Astrocyte (in vitro differentiated cells and primary cell): ENCODE measurements around the gene C22orf39. TPM values are rescaled to one million over a fixed set of nuclear protein-coding genes. Genes with fewer than 3 reads are reported as not detected.

Experiments
- DNase-seq: peaks from one replicate; pipeline ENCODE4 v3.0.0-alpha.2; 2010; ENCODE audit warnings: low read depth
- FAIRE-seq: peaks from 2 replicates; lab custom pipeline; 2011; peaks lifted over from hg19 to GRCh38; lab: Jason Lieb, UNC
- H2AFZ ChIP-seq: 2 replicates; pipeline ENCODE4 v1.6.0; 2012; ENCODE audit warnings: low read depth, low read length, inconsistent platforms
- H3K27ac ChIP-seq: 2 replicates; pipeline ENCODE4 v1.5.1; 2011; ENCODE audit warnings: low read depth, low read length, inconsistent platforms
- H3K27me3 ChIP-seq: 2 replicates; pipeline ENCODE4 v1.6.0; 2011; ENCODE audit warnings: low read length, inconsistent platforms; ENCODE audit not compliant: insufficient read depth
- H3K36me3 ChIP-seq: 2 replicates; pipeline ENCODE4 v1.5.1; 2011; ENCODE audit warnings: low read length, inconsistent platforms; ENCODE audit not compliant: insufficient read depth
- H3K4me1 ChIP-seq: 2 replicates; pipeline ENCODE4 v1.5.1; 2011; ENCODE audit warnings: low read length, inconsistent platforms; ENCODE audit not compliant: insufficient read depth
- H3K4me2 ChIP-seq: 2 replicates; pipeline ENCODE4 v1.6.0; 2012; ENCODE audit warnings: low read length, inconsistent platforms
- H3K4me3 ChIP-seq: 2 replicates; pipeline ENCODE4 v1.5.1; 2011; ENCODE audit warnings: low read depth, mild to moderate bottlenecking, low read length, inconsistent platforms; ENCODE audit not compliant: insufficient read depth
- H3K79me2 ChIP-seq: 2 replicates; pipeline ENCODE4 v1.6.0; 2012; ENCODE audit warnings: mild to moderate bottlenecking, low read length, inconsistent platforms; ENCODE audit not compliant: insufficient read depth
- H3K9ac ChIP-seq: 2 replicates; pipeline ENCODE4 v1.6.0; 2012; ENCODE audit warnings: mild to moderate bottlenecking, low read length, inconsistent platforms
- H3K9me3 ChIP-seq: 2 replicates; pipeline ENCODE4 v1.5.1; 2012; ENCODE audit warnings: low read depth, mild to moderate bottlenecking, low read length, inconsistent platforms; ENCODE audit not compliant: insufficient read depth
- H4K20me1 ChIP-seq: 2 replicates; pipeline ENCODE4 v1.6.0; 2012; ENCODE audit warnings: low read length, inconsistent platforms; ENCODE audit not compliant: insufficient read depth
- H3K27ac Mint-ChIP-seq: one replicate; pipeline ENCODE4 v1.8.0; 2021; ENCODE audit warnings: mild to moderate bottlenecking, mixed read lengths; ENCODE audit not compliant: unreplicated experiment
- H3K27me3 Mint-ChIP-seq: one replicate; pipeline ENCODE4 v1.8.0; 2021; ENCODE audit warnings: low read depth, mixed read lengths; ENCODE audit not compliant: unreplicated experiment
- H3K36me3 Mint-ChIP-seq: one replicate; pipeline ENCODE4 v1.8.0; 2021; ENCODE audit warnings: low read depth, mixed read lengths; ENCODE audit not compliant: unreplicated experiment
- H3K4me1 Mint-ChIP-seq: one replicate; pipeline ENCODE4 v1.8.0; 2021; ENCODE audit warnings: low read depth, mixed read lengths; ENCODE audit not compliant: unreplicated experiment
- H3K4me3 Mint-ChIP-seq: one replicate; pipeline ENCODE4 v1.8.0; 2021; ENCODE audit warnings: mild to moderate bottlenecking, moderate library complexity, mixed read lengths; ENCODE audit not compliant: unreplicated experiment
- H3K9me3 Mint-ChIP-seq: one replicate; pipeline ENCODE4 v1.8.0; 2021; ENCODE audit warnings: mild to moderate bottlenecking, mixed read lengths; ENCODE audit not compliant: unreplicated experiment
- CTCF ChIP-seq: IDR thresholded peaks from 2 replicates; pipeline ENCODE4 v1.5.1; 2011; ENCODE audit warnings: low read depth, mild to moderate bottlenecking, inconsistent platforms, low read length, moderate library complexity; ENCODE audit not compliant: insufficient read depth
- EZH2 ChIP-seq: IDR thresholded peaks from 2 replicates; pipeline ENCODE4 v1.6.1; 2012; ENCODE audit warnings: mild to moderate bottlenecking, low read length, inconsistent platforms; ENCODE audit not compliant: insufficient read depth
- total RNA-seq: library from RNA; stranded (reverse); gene quantifications from 2 replicates; pipeline ENCODE4 v1.2.1, GENCODE V29; 2021

The C22orf39 gene
- total RNA-seq, 1 donor from 2014 or later: 14.5 TPM

- Mint-ChIP-seq H3K36me3 (peaks cover 21% of the 10 kb centered on the region), H3K27ac (no peak overlapping the region), H3K9me3 (peaks cover 2% of the 10 kb centered on the region), H3K27me3 (no peaks in the 10 kb centered on the region), H3K4me1 (no peaks in the 10 kb centered on the region), H3K4me3 (no peak overlapping the region)
- FAIRE-seq (no peak), DNase-seq (no peak)
- TF ChIP-seq EZH2 (no peak), CTCF (no peak)
- H3K4me3 ChIP-seq: no peak overlapping the region
- no peaks in the 10 kb centered on the region for H3K79me2 ChIP-seq
- H3K9ac ChIP-seq: no peak overlapping the region
- no peak overlapping the region for H3K27ac ChIP-seq
- peaks cover 17% of the 10 kb centered on the region for H4K20me1 ChIP-seq
- H3K9me3 ChIP-seq: no peaks in the 10 kb centered on the region
- H3K27me3 ChIP-seq: no peaks in the 10 kb centered on the region
- no peaks in the 10 kb centered on the region for H3K4me1 ChIP-seq
- no peak overlapping the region for H3K4me2 ChIP-seq
- no peak overlapping the region for H2AFZ ChIP-seq
- peaks cover 25% of the 10 kb centered on the region for H3K36me3 ChIP-seq
Measured at GRCh38 chr22:19397734-19398104, 49.8 kb downstream of the C22orf39 start.

GRCh38 chr22:19396934-19397733 lies 50.4 kb downstream of the C22orf39 start:
- Mint-ChIP-seq H3K27ac (no peak overlapping the region), H3K4me1 (no peaks in the 10 kb centered on the region), H3K4me3 (no peak overlapping the region), H3K27me3 (no peaks in the 10 kb centered on the region), H3K9me3 (peaks cover 2% of the 10 kb centered on the region), H3K36me3 (peaks cover 24% of the 10 kb centered on the region)
- Histone ChIP-seq H3K4me1 (no peaks in the 10 kb centered on the region), H3K27ac (no peak overlapping the region), H3K4me2 (no peak overlapping the region), H4K20me1 (peaks cover 20% of the 10 kb centered on the region), H3K9me3 (no peaks in the 10 kb centered on the region), H3K36me3 (peaks cover 25% of the 10 kb centered on the region), H3K27me3 (no peaks in the 10 kb centered on the region), H3K4me3 (no peak overlapping the region), H2AFZ (no peak overlapping the region), H3K79me2 (no peaks in the 10 kb centered on the region), H3K9ac (no peak overlapping the region)
- no peak for DNase-seq
- TF ChIP-seq CTCF: no peak
- TF ChIP-seq EZH2: no peak
- no peak for FAIRE-seq

- DNase-seq: no peak
- Histone ChIP-seq H3K9ac (no peak overlapping the region), H3K4me1 (no peaks in the 10 kb centered on the region), H2AFZ (no peak overlapping the region), H4K20me1 (peaks cover 20% of the 10 kb centered on the region), H3K27ac (no peak overlapping the region), H3K4me2 (no peak overlapping the region), H3K27me3 (no peaks in the 10 kb centered on the region), H3K4me3 (no peak overlapping the region), H3K36me3 (peaks cover 30% of the 10 kb centered on the region), H3K9me3 (no peaks in the 10 kb centered on the region), H3K79me2 (no peaks in the 10 kb centered on the region)
- H3K4me3 Mint-ChIP-seq: no peak overlapping the region
- no peaks in the 10 kb centered on the region for H3K9me3 Mint-ChIP-seq
- no peaks in the 10 kb centered on the region for H3K27me3 Mint-ChIP-seq
- no peak overlapping the region for H3K27ac Mint-ChIP-seq
- TF ChIP-seq CTCF (no peak), EZH2 (no peak)
- H3K36me3 Mint-ChIP-seq: peaks cover 24% of the 10 kb centered on the region
- H3K4me1 Mint-ChIP-seq: no peaks in the 10 kb centered on the region
- FAIRE-seq: no peak
Measured at GRCh38 chr22:19396561-19396933, 51.0 kb downstream of the C22orf39 start.
